Epidermal melanocyte (primary cell): ENCODE measurements around the gene ARHGAP18.

Experiments
- DNase-seq: peaks from one replicate; pipeline ENCODE4 v3.0.0; 2011; ENCODE audit warnings: low spot score; ENCODE audit not compliant: insufficient read length

ARHGAP18 gene

GRCh38 chr6:129709769-129710449, at the start of gene ARHGAP18:
Gene ARHGAP18, minus strand, starts transcription at chr6:129710177. Its CDS starts 41 bp downstream, at chr6:129710136.
- no peak for DNase-seq

DNA sequence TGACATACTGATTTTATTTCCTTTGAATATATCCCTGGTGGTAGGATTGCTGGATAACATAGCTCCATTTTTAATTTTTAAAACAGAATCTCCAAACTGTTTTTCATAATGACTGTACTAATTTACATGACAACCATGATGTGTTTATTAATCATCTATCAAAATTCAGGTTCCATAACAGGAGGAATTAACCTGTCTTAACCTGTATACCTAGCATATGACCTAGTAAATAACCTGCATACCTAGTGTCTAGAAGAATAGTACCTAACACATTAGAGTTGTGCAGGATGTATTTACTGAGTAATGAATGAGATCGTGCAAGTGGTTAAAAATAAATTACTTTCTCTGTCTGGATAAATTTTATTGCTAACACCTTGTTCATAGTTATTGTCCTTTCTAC, 45.8 kb upstream of the ARHGAP18 start:
- no peak for DNase-seq

GRCh38 chr6:129754750-129755149, 44.8 kb upstream of the ARHGAP18 start:
- DNase-seq, result no peak

DNA sequence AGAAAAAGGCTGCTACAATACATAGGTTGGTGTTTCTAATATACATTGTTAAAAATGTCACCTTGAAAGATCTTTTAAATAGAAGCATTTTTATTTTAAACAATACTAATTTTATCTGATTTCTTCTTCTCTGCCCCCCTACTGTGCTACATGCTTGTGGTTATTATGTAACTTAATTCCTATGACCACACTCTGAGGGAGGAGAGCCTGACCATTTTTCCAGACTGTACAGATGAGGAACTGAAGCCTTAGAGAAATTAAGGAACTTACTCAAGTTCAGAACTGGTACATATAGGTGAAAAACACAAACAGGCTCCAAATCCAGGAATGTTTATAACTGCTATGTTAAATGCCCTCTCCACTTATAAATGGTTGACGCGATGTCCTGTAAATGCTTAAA, 43.4 kb upstream of the ARHGAP18 start:
- no peak for DNase-seq

DNA sequence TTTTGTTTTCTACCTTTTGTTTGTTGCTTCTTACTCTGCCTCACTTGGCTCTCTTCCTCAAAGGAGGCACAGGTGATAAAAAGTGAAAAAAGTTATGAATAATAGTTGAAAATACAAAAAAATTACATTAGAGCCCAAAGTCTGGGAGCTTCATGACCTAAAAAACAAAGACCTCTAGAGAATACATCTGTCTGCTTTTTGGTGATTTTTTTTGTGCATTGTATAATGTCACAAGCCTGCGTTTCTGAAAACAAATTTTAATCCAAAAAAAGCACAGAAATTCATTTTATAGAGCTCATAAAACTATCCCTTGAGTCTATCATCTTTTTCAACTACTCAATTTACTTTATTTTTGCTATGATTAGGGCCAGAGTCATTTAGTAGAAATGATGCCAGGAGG, 41.4 kb upstream of the ARHGAP18 start:
- DNase-seq, result no peak

DNA sequence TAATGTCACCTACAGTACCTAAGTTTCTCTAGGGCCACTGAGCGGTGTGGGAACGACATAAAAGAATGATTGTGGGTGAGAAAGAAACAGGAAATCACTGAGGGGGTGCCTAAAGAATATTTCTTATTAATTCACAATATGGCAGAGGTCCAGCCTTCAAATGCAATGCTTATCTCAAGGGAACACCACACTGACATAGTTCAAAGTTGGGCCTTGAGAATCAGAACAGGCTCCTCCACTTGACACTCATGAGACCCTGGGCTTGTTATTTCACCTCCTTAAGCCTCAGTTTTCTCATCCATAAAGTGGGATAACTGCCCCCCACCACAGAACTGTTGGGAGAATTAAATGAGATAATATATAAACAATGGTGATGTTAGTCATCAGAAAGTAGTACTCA, 40.4 kb upstream of the ARHGAP18 start:
- DNase-seq, result no peak

- no peak for DNase-seq
Measured at GRCh38 chr6:129749749-129750120, 39.8 kb upstream of the ARHGAP18 start.

DNA sequence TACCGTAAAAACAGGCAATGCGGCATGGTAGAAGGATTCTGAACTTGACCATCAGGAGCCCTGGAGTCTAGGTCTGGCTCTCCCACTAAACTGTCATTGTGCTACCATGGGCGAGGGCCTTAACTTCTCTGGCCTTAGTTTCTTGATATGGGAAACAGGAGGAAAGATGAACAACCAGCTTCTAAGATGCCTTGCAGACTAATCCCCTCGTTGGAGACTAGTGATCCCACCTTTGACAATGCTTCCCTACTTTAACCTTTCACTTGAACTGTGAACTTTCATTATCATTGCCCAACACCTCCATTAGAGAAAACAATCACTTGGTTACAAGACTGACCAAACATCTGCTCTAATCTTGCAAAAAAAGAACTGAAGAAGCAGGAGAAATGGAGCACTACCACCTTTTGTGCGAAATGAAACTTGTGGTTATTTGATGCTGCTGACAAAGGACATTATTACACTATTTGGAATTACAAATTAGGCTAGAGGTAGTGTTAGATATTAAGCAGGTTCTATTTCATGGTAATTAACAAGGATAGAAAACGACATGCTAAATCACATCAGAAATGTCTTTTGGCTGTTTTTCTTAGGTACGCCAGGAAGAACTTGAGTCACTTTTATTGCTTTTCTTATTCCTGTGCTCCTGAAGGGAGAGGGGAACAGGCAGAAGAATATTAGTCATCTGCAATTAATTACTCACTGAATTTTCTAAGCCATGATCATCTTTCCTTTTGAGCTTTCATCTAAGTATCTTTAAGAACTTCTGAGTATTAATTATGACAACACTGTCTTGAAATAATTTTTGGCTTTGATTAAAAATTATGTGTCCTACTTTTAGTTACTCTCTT, 39.1 kb upstream of the ARHGAP18 start:
- DNase-seq, result no peak

DNA sequence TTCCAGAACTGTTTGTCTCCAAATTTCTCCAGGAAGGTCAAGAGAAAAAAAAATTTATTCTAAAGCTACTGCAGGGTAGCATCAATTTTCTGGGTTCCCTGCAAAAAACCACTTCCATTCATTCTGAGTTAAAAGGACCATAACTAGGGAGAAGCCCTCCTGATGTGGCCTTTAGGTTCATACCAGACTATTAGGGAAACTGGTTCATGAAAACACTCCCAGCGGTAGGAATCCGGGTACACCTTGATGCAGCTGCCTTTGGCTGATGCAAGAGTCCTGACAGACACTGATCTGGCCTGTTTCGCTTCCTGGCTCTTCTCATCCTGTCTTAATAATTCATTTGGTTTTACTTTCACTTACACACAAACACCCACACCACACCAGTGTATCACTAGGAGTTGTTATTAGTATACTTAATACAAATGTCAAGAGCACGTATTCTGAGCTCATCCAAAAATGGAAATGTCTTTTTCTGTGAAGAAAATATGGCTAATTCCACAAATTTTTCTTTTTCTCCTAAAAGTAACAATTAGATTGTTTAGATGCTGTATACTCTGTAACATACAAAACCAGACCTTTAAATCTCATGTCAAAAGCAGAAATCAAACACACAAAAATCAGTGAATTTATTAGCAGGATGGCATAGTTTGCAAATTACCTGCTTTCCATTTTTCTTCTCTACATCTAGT, 38.4 kb upstream of the ARHGAP18 start:
- no peak for DNase-seq

DNA sequence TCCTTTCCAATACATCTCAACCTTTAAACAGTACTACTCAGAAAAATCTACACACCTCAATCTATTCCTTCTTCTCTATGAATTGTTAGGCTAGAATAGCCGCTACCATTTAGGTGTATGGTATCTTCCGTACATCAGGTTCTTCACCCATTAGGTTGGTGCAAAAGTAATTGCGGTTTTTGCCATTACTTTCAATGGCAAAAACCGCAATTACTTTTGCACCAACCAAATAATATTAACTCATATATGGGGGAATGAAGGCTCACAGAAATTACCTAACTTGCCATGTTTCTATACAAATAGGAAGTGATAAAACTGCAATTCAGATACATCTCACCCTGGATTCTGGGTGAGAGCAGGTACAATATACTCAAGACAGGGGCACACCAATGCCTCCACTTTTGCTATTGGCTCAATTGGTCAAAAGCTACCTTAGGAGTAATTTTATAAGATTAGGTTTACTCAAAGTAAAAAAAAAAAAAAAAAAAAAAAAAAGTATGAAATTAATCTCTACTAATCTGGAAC, 37.7 kb upstream of the ARHGAP18 start:
- no peak for DNase-seq

DNA sequence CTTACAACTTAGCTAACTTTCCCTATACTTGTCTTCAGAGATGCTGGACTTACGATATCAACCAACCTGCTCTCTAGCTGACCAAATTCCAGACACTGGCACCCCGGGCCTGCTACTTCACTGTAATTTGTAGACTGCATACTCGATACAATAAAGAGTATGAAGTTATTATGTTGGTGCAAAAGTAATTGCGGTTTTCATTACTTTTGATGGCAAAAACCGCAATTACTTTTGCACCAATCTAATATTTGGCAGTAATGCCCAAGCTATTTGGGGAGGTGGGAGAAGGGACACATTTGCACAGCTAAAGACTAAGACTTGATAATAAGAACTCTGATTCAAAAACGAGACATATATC, 34.9 kb upstream of the ARHGAP18 start:
- no peak for DNase-seq

DNA sequence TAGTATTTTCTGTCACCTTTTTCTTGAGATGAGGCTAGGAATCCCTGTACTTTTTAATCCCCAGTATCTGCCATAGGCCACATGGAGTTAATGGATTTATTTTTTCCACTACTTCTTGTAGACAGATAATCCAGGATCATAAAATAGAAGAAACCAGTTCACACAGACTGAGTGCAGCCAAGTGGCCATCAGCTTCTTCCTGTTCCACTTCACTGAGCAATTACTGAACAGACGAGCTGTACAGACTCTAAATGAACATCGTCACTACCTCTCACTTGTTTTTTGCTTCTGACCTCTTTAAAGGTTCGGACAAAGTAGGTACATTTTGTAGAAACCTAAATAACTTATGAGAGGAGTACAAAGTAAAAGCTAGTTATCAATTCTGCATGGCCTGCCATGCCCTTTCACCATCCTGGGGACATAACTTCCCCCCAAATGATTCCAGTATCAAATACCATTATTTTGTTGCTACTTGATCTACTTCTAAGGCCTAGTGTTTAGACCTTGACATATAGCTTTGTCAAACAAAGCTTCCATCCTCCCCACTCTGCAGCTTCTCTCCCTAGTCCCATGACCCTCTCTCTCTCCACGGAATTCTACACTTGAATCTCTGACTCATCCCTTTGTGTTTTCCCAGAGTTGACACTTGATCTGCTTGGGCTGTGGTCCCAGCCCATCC, 34.4 kb upstream of the ARHGAP18 start:
- DNase-seq, result no peak

DNA sequence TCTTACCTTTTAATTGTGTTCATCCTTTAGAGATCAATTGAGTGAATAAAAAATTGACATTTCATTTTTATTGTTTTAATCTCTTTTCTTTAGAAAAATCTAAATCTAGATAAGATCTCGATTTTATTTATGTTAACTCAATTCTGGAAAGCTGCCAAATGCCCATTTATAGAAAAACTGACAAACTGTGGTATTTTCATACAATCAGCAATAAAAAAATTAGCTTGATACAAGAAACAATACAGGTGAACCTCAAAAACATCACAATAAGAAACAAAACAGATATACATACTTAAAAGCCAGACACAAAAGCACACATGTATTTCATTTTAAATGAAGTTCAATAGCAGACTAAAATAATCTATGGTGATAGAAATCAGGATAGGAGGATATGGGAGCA, 30.0 kb upstream of the ARHGAP18 start:
- no peak for DNase-seq

GRCh38 chr6:129736105-129736504, 26.1 kb upstream of the ARHGAP18 start:
- DNase-seq, result no peak

DNA sequence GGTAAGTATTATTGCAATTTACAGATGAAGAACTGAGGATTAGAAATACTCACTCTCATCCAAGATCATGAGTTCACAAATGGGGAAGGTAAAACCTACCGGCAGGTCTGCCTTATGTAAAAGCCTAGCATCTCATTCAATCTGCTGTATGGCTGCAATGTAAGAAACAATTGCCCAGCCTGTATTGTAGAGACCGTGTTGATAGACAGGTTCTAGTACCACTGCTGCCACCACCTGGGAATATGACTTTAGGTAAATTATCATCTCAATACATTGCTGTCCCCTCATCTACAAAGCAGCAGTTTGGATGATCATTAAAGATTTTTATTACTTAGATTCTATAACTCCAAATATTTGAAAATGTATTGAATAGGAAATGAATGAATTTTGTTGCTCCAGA, 23.3 kb upstream of the ARHGAP18 start:
- DNase-seq, result no peak

DNA sequence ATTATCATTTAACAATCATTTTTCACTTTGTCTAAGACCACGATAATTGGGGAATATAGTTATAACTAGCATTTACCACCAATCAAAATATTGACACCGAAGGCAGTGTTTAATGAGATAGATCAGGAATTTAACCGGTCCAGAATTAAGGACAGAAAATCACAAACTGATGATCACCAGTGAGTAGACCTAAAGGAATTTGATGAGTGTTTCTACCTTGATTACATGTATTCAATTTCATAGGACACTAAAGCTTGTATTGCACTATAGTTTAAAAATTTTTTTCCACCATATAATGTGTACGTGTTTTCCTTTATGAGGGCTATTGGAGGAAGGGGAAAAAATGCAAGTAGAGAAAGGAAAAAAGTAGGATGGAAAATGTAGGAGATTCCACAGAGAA, 22.6 kb upstream of the ARHGAP18 start:
- no peak for DNase-seq

DNA sequence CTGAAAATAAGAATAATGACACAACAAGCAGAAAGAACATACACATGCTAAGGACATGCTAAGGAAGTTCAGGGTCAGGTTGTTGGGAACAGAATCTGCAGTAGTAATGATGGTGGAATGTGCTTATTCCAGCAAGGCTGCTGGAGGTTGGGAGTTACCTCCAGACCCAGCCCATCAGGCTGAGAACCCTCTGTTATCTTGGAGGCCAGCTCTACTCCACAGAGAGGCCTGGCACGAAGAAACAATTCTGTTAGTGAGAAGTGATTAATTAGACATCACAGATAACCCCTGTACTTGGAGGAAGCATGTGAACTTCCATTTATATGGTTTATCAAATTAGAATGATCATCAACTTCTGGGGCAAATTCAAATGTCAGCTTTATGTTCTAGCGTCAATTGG, 22.1 kb upstream of the ARHGAP18 start:
- no peak for DNase-seq

GRCh38 chr6:129731428-129731827, 21.5 kb upstream of the ARHGAP18 start:
- DNase-seq, result no peak

GRCh38 chr6:129730477-129731165, 20.6 kb upstream of the ARHGAP18 start:
- no peak for DNase-seq

DNA sequence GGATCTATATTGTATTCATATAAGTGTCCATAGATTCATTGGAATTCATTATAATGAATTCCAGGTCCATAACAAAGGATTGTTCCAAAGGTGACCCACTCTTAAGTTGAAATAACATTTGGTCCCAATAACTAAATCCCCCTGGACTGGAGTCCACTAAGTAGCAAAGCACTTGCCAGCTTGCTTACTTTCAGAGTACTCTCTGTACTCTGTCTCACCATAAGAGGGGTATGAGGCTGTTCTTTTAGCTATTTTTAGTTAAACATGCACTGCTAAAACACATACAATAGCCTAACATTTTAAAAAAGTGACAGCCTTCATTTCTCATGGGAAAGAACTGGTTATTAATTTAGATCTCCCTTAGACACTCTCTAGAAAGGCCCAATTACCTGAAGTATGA, 16.7 kb upstream of the ARHGAP18 start:
- no peak for DNase-seq

GRCh38 chr6:129725341-129725740, 15.4 kb upstream of the ARHGAP18 start:
- DNase-seq, result no peak
